ENCODE measurements around the gene CNOT4.

- TF ChIP-seq CTCF (IDR thresholded peaks at IDR 0.05; ENCODE audit: borderline replicate concordance, extremely low read depth, low read length, poor library complexity, severe bottlenecking) (no peak), EZH2 (IDR thresholded peaks at IDR 0.05; ENCODE audit: borderline replicate concordance, low read depth, low read length, severe bottlenecking) (no peak)
These were observed 189.6 kb downstream of the CNOT4 start for GRCh38 chr7:135320268-135320667.

Data from DND-41 (cell line).